Subcutaneous abdominal adipose tissue (tissue), 5 donors: ENCODE results near the gene MBD3L4.

ENCODE experiments used
- H3K27ac ChIP-seq: one replicate; pipeline ENCODE4 v1.7.0; 2013; ENCODE audit warnings: low read depth, mild to moderate bottlenecking, inconsistent platforms, low read length, moderate library complexity
- H3K27me3 ChIP-seq, 5 donors: one replicate each; pipeline ENCODE4 v1.7.0; 2013; ENCODE audit warnings: low read length in 5 of 5, inconsistent platforms in 1 of 5; ENCODE audit not compliant: control insufficient read depth in 5 of 5, insufficient read depth in 4 of 5
- H3K36me3 ChIP-seq, 5 donors: one replicate each; pipeline ENCODE4 v1.7.0; 2013; ENCODE audit warnings: low read length in 5 of 5; ENCODE audit not compliant: control insufficient read depth in 5 of 5, insufficient read depth in 5 of 5
- H3K4me1 ChIP-seq, 5 donors: one replicate each; pipeline ENCODE4 v1.7.0; 2013; ENCODE audit warnings: low read length in 5 of 5, mild to moderate bottlenecking in 3 of 5, moderate library complexity in 1 of 5; ENCODE audit not compliant: control insufficient read depth in 5 of 5, insufficient read depth in 5 of 5
- H3K4me3 ChIP-seq, 5 donors: one replicate each; pipeline ENCODE4 v1.7.0; 2013; ENCODE audit warnings: low read length in 5 of 5, low read depth in 1 of 5
- H3K9ac ChIP-seq, 5 donors: one replicate each; pipeline ENCODE4 v1.7.0; 2013; ENCODE audit warnings: low read length in 5 of 5, mild to moderate bottlenecking in 4 of 5, moderate library complexity in 3 of 5
- H3K9me3 ChIP-seq, 5 donors: one replicate each; pipeline ENCODE4 v1.7.0; 2013; ENCODE audit warnings: low read length in 5 of 5; ENCODE audit not compliant: control insufficient read depth in 5 of 5
- donor health status: healthy.
- donor health status: healthy.
- donor health status: healthy.
- donor health status: healthy.
- donor health status: healthy.

Gene MBD3L4

DNA sequence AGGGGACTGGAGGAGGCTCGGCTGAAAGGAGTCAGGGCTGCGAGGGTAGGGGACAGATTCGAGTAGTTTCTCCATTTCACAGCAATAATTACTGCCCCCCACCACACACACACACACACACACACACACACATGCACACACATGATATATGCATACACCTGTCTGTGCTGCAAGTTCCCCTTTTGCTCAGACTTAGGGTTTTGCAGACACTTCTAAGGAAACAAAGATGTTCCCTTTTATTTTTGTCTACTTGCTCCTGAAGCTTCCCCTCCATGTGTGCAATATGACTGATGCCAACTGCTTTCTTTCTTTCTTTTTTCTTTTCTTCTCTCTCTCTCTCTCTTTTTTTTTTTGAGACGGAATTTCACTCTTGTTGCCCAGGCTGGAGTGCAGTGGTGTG lies 32.1 kb downstream of the MBD3L4 start:
- no peaks in the 10 kb centered on the region for H3K9me3 ChIP-seq
- no peaks in the 10 kb centered on the region for H3K27me3 ChIP-seq
- no peaks in the 10 kb centered on the region for H3K36me3 ChIP-seq
- no peak overlapping the region for H3K9ac ChIP-seq
- no peak overlapping the region for H3K4me3 ChIP-seq
- H3K27ac ChIP-seq: no peak overlapping the region
- no peaks in the 10 kb centered on the region for H3K4me1 ChIP-seq

DNA sequence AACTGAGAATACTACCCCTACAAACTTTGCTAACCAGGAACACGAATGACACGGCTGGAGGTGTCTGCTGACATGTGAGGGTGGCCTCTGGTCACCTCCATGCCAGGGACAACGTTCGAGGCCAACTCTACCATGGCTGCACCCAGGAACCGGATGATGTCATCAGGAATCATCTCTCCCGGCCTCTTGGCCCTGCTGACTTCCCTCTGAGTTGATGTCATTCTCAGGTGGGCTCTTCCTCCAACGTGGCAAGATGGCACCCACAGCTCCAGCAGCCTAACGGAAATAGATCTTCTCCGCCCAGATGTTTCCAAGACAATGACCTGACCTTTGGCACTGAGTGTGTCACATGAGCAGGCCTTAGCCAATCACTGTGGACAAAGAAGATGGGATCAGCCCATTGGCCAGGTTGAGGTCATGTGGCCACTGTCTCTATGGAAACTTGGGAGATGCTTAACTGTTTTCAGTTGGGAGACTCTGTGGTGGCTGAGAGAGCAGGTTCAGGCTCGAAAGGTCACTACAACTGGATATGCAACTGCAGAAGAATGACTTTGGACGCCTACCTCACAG lies 33.8 kb downstream of the MBD3L4 start:
- no peak overlapping the region for H3K27ac ChIP-seq
- H3K27me3 ChIP-seq: no peaks in the 10 kb centered on the region
- no peak overlapping the region for H3K9ac ChIP-seq
- no peak overlapping the region for H3K4me3 ChIP-seq
- no peaks in the 10 kb centered on the region for H3K36me3 ChIP-seq
- no peaks in the 10 kb centered on the region for H3K9me3 ChIP-seq
- H3K4me1 ChIP-seq: no peaks in the 10 kb centered on the region

DNA sequence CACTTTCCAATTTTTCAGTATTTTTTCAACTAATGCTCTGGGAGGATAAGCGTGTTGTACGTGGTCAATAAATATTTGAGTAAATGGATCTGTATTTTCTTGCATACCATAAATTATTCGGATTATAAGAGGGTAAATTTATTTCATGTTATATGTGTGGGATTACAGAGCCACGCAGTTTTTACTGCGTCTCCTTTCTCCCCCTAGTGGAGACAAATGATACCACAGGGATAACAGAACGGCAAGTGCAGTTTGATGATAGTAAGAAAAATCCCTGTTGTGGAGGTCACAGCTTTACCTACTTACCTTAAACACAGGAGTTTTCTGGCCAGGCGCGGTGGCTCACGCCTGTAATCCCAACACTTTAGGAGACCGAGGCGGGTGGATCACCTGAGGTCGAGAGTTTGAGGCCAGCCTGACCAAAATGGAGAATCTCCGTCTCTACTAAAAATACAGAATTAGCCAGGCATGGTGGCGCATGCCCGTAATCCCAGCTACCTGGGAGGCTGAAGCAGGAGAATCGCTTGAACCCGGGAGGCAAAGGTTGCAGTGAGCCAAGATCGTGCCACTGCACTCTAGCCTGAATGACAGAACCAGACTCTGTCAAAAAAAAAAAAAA lies 35.6 kb downstream of the MBD3L4 start:
- H3K36me3 ChIP-seq: no peaks in the 10 kb centered on the region
- no peaks in the 10 kb centered on the region for H3K4me1 ChIP-seq
- H3K9ac ChIP-seq: no peak overlapping the region
- H3K9me3 ChIP-seq: no peaks in the 10 kb centered on the region
- H3K27ac ChIP-seq: no peak overlapping the region
- H3K27me3 ChIP-seq: peaks cover 0 to 4% (median 0%) of the 10 kb centered on the region in 5 donors
- no peak overlapping the region for H3K4me3 ChIP-seq

DNA sequence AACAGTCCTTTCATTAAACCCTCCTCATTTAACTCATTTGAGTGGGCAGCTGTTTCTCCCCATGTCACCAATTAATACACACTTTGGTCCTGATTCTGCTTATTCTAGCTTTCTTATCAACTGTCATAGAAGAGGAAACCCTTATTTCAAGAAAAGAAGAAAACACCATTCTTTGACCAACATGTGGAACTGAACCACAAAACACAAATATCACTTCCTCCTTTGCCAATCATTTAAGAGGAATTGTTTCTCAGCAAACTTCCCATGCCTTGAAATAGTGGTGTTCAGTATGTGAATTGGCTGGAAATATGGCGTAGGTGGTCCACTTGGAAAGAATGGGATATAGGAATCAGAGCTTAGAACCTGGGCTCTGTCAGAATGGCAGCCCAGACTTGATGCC lies 39.2 kb downstream of the MBD3L4 start:
- H3K36me3 ChIP-seq: no peaks in the 10 kb centered on the region
- no peaks in the 10 kb centered on the region for H3K4me1 ChIP-seq
- no peak overlapping the region for H3K27ac ChIP-seq
- no peak overlapping the region for H3K4me3 ChIP-seq
- H3K9ac ChIP-seq: no peak overlapping the region
- no peaks in the 10 kb centered on the region for H3K9me3 ChIP-seq
- peaks cover 0 to 4% (median 0%) of the 10 kb centered on the region in 5 donors for H3K27me3 ChIP-seq

DNA sequence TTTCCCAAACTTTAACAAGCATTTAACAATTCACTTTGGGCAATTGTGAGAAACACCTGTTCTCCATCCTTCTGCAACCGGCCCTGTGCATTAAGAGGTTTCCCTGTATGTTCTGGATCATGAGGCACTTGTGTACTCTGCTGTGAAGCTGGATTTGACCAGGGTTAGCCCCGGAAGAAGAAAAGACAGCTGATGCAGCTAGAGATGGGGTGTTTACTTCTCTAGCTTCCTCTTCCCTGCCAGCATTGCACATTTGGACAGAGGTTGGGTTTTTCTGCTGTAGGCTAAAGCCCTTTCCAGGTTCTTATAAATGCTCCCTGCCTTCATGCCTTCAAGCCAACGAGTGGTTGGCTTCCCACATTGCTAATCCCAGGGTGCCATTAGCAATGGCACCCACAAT lies 39.6 kb downstream of the MBD3L4 start:
- no peak overlapping the region for H3K9ac ChIP-seq

DNA sequence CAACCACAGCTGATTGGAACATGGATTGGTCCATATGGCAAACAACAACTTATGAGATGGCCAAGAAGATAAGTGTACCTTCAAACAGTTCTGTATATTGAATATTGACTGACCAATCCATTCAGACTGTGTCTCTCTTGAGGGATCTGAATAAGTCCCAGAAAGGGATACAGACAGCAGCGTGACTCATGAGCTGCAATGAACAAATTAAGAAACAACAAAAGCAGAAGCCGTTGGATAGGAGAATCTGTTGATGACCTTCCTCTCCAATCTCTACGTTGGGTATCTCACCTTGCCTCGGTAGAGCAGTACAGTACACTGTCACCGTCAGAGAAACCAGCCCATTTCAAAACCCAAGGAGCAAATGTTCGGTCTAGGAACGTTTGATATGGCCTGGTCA lies 40.0 kb downstream of the MBD3L4 start:
- Histone ChIP-seq H3K9me3 (peaks cover 0 to 5% (median 0%) of the 10 kb centered on the region in 5 donors), H3K4me3 (no peak overlapping the region), H3K9ac (no peak overlapping the region), H3K36me3 (no peaks in the 10 kb centered on the region), H3K27ac (no peak overlapping the region), H3K4me1 (no peaks in the 10 kb centered on the region), H3K27me3 (peaks cover 0 to 4% (median 0%) of the 10 kb centered on the region in 5 donors)

More for the DNA sequence above, 39.6 kb downstream of the MBD3L4 start:
- Histone ChIP-seq H3K27me3 (peaks cover 0 to 4% (median 0%) of the 10 kb centered on the region in 5 donors), H3K4me1 (no peaks in the 10 kb centered on the region), H3K36me3 (no peaks in the 10 kb centered on the region), H3K4me3 (no peak overlapping the region), H3K27ac (no peak overlapping the region), H3K9me3 (peaks cover 0 to 3% (median 0%) of the 10 kb centered on the region in 5 donors)

DNA sequence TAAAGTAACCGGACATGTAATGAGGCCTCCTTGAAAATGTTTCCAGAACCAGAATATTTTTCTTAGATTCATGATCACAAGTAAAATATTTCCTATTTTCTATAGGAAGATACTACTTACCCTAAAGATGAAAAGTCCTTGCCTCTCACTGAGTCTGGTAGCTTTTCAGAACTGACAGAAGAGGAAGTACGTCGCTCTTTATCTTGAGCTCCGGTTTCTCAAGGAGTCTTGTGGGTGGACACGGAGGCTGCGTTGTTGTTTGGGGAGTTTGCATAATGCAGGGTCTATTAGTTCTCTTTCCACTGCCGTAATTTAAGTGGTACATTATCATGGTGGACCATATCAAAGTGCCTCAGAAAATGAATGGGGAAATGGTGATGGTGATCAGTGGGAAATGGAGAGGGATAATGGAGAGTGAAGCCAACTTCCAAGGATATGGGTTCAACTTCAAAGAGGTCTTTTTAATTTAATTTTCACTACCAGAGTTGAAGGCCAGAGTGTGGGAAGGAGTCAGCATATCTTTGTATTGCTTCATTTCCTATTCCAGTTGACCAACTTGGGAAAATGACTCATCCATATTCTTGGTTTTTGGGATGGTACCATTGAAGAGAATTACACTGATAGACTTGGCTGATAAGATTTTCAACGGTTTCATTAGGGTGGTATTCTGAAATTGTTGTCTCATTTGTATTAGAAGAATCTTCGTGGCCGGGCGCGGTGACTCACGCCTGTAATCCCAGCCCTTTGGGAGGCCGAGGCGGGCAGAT lies 42.1 kb downstream of the MBD3L4 start:
- Histone ChIP-seq H3K9me3 (peaks cover 0 to 5% (median 0%) of the 10 kb centered on the region in 5 donors), H3K36me3 (no peaks in the 10 kb centered on the region), H3K4me3 (no peak overlapping the region), H3K27ac (no peak overlapping the region), H3K9ac (no peak overlapping the region), H3K27me3 (peaks cover 0 to 4% (median 0%) of the 10 kb centered on the region in 5 donors), H3K4me1 (no peaks in the 10 kb centered on the region)

DNA sequence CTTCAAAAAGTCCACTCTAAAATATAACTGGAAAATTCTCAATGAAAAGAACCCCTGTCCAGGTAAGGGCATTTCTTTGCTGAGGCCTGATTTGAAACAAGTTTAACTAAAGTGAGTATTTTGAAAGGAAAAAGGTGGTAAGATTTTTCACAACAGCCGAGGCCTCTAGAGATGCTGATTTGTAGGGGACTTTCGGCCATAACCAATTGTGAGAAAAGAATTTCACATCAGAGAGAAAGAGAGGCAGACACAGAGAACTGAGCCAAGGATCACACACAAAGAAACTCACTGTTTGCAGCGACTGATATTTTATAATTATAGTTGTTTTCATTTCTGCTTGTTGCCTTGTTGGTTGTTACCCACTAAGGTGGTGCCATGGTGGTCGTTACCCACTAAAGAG lies 43.2 kb downstream of the MBD3L4 start:
- Histone ChIP-seq H3K36me3 (no peaks in the 10 kb centered on the region), H3K27ac (no peak overlapping the region)

DNA sequence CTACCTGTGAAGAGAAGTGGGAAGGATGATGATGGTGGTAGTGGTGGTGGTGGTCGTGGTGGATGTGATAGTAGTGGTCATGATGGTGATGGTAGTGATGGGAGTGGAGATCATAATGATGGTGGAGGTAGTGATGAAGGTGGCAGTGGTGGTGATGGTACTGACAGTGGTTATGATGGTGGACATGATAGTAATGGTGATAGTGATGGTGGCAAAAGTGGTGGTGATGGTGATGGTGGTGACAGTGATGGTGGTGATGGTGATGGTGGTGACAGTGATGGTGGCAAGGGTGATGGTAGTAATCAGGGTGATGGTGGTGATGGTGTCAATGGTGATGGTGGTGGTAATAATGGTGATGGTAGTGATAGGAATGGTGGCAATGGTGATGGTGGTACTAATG lies 44.9 kb downstream of the MBD3L4 start:
- no peak overlapping the region for H3K4me3 ChIP-seq
- no peaks in the 10 kb centered on the region for H3K36me3 ChIP-seq
- no peaks in the 10 kb centered on the region for H3K4me1 ChIP-seq
- no peak overlapping the region for H3K9ac ChIP-seq
- no peak overlapping the region for H3K27ac ChIP-seq
- H3K9me3 ChIP-seq: peaks cover 0 to 5% (median 0%) of the 10 kb centered on the region in 5 donors
- no peaks in the 10 kb centered on the region for H3K27me3 ChIP-seq

More for the DNA sequence above, 43.2 kb downstream of the MBD3L4 start:
- H3K27me3 ChIP-seq: peaks cover 0 to 4% (median 0%) of the 10 kb centered on the region in 5 donors
- H3K4me3 ChIP-seq: no peak overlapping the region
- H3K9ac ChIP-seq: no peak overlapping the region
- no peaks in the 10 kb centered on the region for H3K4me1 ChIP-seq
- peaks cover 0 to 5% (median 0%) of the 10 kb centered on the region in 5 donors for H3K9me3 ChIP-seq

DNA sequence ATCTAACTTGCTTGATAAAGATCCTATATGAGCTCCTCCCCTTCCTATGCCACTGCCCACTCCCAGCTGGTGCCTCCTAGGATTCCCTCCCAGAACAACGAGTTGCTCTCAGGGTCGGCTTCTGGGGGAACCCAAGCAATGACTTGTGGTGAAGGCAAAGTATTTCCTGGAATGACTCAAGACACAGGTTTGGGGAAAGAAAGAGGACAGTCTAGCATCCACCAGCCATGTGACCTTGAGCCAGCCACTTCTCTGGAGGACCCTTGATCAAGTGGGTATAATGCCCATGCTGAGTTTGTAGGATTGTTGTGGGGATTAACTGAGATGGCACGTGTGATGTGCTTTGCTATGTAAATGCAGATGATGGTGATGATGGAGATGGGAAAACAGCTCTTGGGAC lies 51.7 kb downstream of the MBD3L4 start:
- Histone ChIP-seq H3K27ac (no peak overlapping the region), H3K36me3 (no peaks in the 10 kb centered on the region), H3K27me3 (no peaks in the 10 kb centered on the region), H3K9me3 (peaks cover 7 to 24% (median 19%) of the 10 kb centered on the region in 5 donors), H3K4me3 (no peak overlapping the region), H3K9ac (no peak overlapping the region), H3K4me1 (no peaks in the 10 kb centered on the region)
